HepG2 (cell line): ENCODE data around the gene LRPAP1. TPM values are rescaled to one million over a fixed set of nuclear protein-coding genes. Genes with fewer than 3 reads are reported as not detected.
"Not testable (repeated sequence)": the region's sequence is repeated elsewhere in the genome, so short reads cannot be mapped to it uniquely, and the experiment has no call there.

Experiments used
- ARID5B ChIP-seq: IDR thresholded peaks from 2 replicates; pipeline ENCODE4 v1.4.0; 2020; ENCODE audit warnings: mild to moderate bottlenecking, missing genetic modification reagents
- FOSL2 ChIP-seq: sonication (generic); formaldehyde crosslinking; IDR thresholded peaks from 2 replicates; pipeline ENCODE4 v1.4.0; 2020; ENCODE audit warnings: missing genetic modification reagents
- FOXA1 ChIP-seq, 2 experiments: fragments of 450-650 bp in 1 of 2; sonication (generic) in 1 of 2; formaldehyde crosslinking in 1 of 2; IDR thresholded peaks; 2 replicates each; pipeline versions ENCODE4 v1.4.0 to v1.6.1; 2016 to 2020; ENCODE audit warnings: missing genetic modification reagents in 1 of 2
- HDAC2 ChIP-seq: sonication (generic); formaldehyde crosslinking; IDR thresholded peaks from 2 replicates; pipeline ENCODE4 v1.4.0; 2020; ENCODE audit warnings: missing genetic modification reagents
- HOXA3 ChIP-seq: sonication (generic); formaldehyde crosslinking; IDR thresholded peaks from 2 replicates; pipeline ENCODE4 v1.5.0; 2020; ENCODE audit warnings: missing genetic modification reagents
- KAT8 ChIP-seq: IDR thresholded peaks from 2 replicates; pipeline ENCODE4 v1.6.1; 2016; ENCODE audit warnings: missing genetic modification reagents, missing compliant biosample characterization
- PAXIP1 ChIP-seq: sonication (generic); formaldehyde crosslinking; conservative IDR thresholded peaks from 2 replicates; pipeline ENCODE4 v1.4.0; 2020; ENCODE audit warnings: mild to moderate bottlenecking, missing genetic modification reagents, moderate library complexity
- PPARG ChIP-seq: conservative IDR thresholded peaks from 2 replicates; pipeline ENCODE4 v1.6.1; 2016; ENCODE audit warnings: missing biosample characterization, missing genetic modification reagents
- SAP130 ChIP-seq: IDR thresholded peaks from 2 replicates; pipeline ENCODE4 v1.6.1; 2016; ENCODE audit warnings: low read depth
- SOX5 ChIP-seq: IDR thresholded peaks from 2 replicates; pipeline ENCODE4 v1.6.1; 2016; ENCODE audit warnings: borderline replicate concordance
- ZNF331 ChIP-seq: sonication (generic); formaldehyde crosslinking; IDR thresholded peaks from 2 replicates; pipeline ENCODE4 v1.4.0; 2020; ENCODE audit warnings: missing genetic modification reagents
- ZNF574 ChIP-seq: sonication (generic); formaldehyde crosslinking; IDR thresholded peaks from 2 replicates; pipeline ENCODE4 v1.4.0; 2020; ENCODE audit warnings: missing genetic modification reagents
- ZNF629 ChIP-seq: sonication (generic); formaldehyde crosslinking; conservative IDR thresholded peaks from 2 replicates; pipeline ENCODE4 v1.5.0; 2020; ENCODE audit warnings: missing genetic modification reagents
- polyA plus RNA-seq, 8 experiments: library from polyadenylated mRNA; depleted of rRNA in 3 of 8; stranded (reverse) in 7 of 8; unstranded in 1 of 8; fragments of >200 nt; fragmentation: Illumina TruSeq in 4 of 8; extraction: Trizol in 4 of 8; gene quantifications; 2 replicates each; pipeline versions ENCODE4 v1.2.1 to v1.2.3, GENCODE V29; 2011 to 2016; ENCODE audit warnings: low read depth in 4 of 8, missing spikeins in 1 of 8, mixed read lengths in 1 of 8; ENCODE audit not compliant: insufficient read depth in 1 of 8
- total RNA-seq, 5 experiments: library from RNA; depleted of rRNA; stranded (reverse); fragments of >200 nt; fragmentation: Illumina TruSeq; extraction: Trizol; gene quantifications; 2 replicates each; pipeline ENCODE4 v1.2.3, GENCODE V29; 2016; ENCODE audit warnings: low read depth in 1 of 5
- TF ChIP-seq, protein P1 (sequence below): sonication (generic); formaldehyde crosslinking; IDR thresholded peaks from 2 replicates; pipeline ENCODE4 v1.4.0; 2020; ENCODE audit warnings: mild to moderate bottlenecking, missing genetic modification reagents

LRPAP1 gene
- total and polyA plus RNA-seq, 2 of the 13 experiments (the other 11 are each of a cell fraction or from before 2014, with no cell fraction given) = 153 to 191 TPM

DNA sequence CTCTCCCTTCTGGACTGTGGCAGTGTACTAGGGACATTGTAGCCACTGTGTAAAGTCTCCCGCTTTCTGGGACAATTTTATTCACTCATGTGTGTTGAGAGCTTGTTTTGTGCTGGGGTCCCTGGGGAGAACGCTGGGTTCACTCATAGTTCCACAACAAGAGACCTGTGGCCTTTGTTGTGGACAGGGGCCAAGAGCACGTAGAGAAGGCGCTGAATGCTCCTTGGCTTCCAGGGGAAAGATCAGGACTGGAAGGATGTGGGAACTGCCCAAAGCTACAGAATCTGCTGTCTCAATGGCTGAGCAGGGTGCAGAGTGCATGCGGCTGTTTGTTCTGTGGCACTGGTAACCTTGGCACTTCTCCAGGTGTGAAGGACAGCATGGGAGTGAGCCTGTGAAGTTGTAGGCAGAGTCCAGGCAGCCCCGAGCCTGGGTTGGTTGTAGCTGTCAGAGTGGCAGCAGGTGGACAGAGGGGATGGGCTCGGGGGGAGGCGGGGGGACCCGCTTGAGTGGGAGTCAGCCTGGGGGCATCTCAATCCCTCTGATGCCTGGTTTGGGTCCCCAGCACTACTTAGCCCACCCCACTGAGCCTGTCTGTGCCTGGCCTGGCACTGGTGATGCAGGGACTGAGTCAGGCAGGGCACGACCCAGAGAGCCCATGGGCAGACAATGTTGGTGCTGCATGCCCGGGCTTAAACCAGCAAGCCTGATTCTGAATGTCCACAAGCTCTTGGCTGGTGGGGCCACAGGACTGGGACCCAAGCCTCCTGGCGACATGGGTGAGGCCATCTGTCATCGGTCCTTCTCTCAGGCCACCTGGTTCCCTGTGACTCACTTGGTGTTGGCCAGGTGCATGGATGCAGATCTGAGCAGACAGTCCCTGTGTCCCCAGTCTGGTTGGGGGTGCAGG, 27.4 kb upstream of the LRPAP1 start (continued):
- TF ChIP-seq ZNF574 (CRISPR knock-in tag) (0 out of 2 replicates have a peak, but pooled peaks have one; percentile 22), ARID5B (CRISPR knock-in tag) (0 out of 2 replicates have a peak, but pooled peaks have one; percentile 41), HOXA3 (CRISPR knock-in tag) (0 out of 2 replicates have a peak, but pooled peaks have one; percentile 28), ZNF331 (CRISPR knock-in tag) (0 out of 2 replicates have a peak, but pooled peaks have one; percentile 22), SOX5 (CRISPR knock-in tag) (peak; percentile 44; the same call in 1 of the 2 replicates), PAXIP1 (CRISPR knock-in tag) (peak; percentile 67), KAT8 (CRISPR knock-in tag) (0 out of 2 replicates have a peak, but pooled peaks have one; percentile 18), HDAC2 (peak; percentile 50; the same call in 1 of the 2 replicates), PPARG (CRISPR knock-in tag) (0 out of 2 replicates have a peak, but pooled peaks have one; percentile 40), ZNF629 (CRISPR knock-in tag) (0 out of 2 replicates have a peak, but pooled peaks have one; percentile 28), FOSL2 (CRISPR knock-in tag) (peak; percentile 27; the same call in 1 of the 2 replicates), FOXA1 (CRISPR knock-in tag; IDR thresholded peaks at IDR 0.05) (peak; percentile 38; the same call in 1 of the 2 replicates), SAP130 (peak; percentile 64)
- TF ChIP-seq, protein P1, sequence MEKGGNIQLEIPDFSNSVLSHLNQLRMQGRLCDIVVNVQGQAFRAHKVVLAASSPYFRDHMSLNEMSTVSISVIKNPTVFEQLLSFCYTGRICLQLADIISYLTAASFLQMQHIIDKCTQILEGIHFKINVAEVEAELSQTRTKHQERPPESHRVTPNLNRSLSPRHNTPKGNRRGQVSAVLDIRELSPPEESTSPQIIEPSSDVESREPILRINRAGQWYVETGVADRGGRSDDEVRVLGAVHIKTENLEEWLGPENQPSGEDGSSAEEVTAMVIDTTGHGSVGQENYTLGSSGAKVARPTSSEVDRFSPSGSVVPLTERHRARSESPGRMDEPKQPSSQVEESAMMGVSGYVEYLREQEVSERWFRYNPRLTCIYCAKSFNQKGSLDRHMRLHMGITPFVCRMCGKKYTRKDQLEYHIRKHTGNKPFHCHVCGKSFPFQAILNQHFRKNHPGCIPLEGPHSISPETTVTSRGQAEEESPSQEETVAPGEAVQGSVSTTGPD (CRISPR knock-in tag) = 0 out of 2 replicates have a peak, but pooled peaks have one; percentile 45
- TF ChIP-seq FOXA1 (IDR thresholded peaks at IDR 0.05) = not testable (repeated sequence)
- TF ChIP-seq, all 625 proteins: peak for 27; not testable (repeated sequence) for 598
